ENCODE results near the gene LASP1NB.

GRCh38 chr17:38922538-38923297 is 2.7 kb upstream of the LASP1NB start:
- no peak for TF ChIP-seq POLR2A (IDR thresholded peaks at IDR 0.05; ENCODE audit: low read length)
- TF ChIP-seq GATA1 (IDR thresholded peaks at IDR 0.05; ENCODE audit: low read depth, low read length): no peak

All from erythroblast (primary cell).